ENCODE results near the gene CFAP221.
A peak's percentile ranks its signal among the peaks of the same experiment; 100 is the strongest.

The CFAP221 gene

DNA sequence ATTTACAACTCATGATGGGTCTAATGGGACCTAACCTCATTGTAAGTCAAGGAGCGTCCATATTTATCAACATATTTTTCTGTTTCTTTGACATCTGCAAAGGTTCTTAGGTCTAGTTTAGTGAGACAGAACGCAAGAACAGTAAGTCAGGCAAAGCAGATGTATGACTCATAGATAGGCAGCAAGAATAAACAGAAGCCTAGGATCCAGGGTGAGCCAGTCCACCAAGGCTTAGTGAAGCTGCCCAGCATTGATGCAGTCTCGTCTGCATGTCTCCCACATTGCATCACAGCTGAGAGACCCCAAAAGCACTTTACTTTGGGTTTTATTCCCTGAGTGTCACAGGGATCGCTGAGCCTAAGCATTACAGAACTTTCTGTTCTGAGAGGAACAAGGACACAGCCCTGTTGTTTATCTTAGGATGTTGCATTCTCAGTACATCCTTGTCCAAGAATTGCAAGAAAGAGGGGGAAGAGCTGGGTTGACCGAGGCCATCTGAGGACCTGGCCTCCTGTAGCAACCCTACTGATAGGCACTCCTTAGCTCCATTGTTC is 105.2 kb downstream of the CFAP221 start:
- DNase-seq (ENCODE audit: low spot score): no peak
- TF ChIP-seq, protein P1, sequence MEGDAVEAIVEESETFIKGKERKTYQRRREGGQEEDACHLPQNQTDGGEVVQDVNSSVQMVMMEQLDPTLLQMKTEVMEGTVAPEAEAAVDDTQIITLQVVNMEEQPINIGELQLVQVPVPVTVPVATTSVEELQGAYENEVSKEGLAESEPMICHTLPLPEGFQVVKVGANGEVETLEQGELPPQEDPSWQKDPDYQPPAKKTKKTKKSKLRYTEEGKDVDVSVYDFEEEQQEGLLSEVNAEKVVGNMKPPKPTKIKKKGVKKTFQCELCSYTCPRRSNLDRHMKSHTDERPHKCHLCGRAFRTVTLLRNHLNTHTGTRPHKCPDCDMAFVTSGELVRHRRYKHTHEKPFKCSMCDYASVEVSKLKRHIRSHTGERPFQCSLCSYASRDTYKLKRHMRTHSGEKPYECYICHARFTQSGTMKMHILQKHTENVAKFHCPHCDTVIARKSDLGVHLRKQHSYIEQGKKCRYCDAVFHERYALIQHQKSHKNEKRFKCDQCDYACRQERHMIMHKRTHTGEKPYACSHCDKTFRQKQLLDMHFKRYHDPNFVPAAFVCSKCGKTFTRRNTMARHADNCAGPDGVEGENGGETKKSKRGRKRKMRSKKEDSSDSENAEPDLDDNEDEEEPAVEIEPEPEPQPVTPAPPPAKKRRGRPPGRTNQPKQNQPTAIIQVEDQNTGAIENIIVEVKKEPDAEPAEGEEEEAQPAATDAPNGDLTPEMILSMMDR (IDR thresholded peaks at IDR 0.05; ENCODE audit: extremely low read depth, insufficient read depth, missing control alignments): no peak
- in situ Hi-C loops (cut with MboI; ENCODE audit: low pct_unique_long_range_greater_than_20kb, low sequenced_read_pairs, unreplicated experiment): no loop called here

DNA sequence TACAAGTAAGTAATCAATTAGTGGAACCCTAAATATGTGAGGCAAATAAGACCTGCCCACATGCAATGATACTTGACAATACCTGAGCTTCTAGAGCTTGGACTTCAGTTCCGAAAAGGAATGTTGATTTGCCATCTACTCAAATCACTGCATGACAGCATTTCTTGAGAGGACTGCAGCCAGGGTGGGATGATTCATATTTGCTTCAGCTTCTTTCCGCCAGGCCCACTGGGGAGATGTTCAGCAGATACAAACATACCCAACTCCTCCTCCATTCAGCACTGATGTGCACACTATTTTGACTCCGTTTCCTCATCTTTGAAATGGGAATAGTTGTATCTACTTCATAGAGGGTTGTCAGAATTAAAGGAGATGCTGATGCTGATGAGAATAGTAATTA is 106.0 kb downstream of the CFAP221 start:
- in situ Hi-C loops (cut with MboI; ENCODE audit: low pct_unique_long_range_greater_than_20kb, low sequenced_read_pairs, unreplicated experiment): loop anchor here (25.0 kb wide), 1 partner anchor 238 kb away; no protein-coding TSS in a partner anchor
- no peak for DNase-seq (ENCODE audit: low spot score)
- TF ChIP-seq, protein P1 (IDR thresholded peaks at IDR 0.05; ENCODE audit: extremely low read depth, insufficient read depth, missing control alignments): no peak

DNA sequence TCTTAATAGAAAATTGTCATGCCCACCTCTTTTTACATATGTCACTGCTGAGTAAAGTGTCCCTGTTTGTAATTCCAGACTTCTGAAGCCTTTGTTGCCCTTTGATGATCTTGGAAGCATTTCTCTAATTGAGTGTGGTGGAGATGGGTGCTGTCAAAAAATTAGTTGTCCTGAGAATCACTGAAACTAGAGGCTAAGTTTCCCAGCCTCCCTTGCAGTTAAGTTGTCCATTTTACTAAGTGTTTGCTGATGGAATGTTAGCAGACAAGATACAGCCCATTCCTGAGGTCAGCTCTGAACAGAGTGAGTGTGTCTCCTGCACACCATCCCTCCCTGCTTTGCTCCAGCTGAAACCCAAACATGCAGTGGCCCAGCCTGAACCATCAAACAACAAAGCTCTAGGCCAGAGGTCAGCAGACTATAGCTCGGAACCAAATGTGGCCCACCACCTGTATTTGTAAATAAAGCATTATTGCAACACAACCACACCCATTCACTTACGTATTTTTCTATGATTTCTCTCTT is 106.7 kb downstream of the CFAP221 start:
- no peak for DNase-seq (ENCODE audit: low spot score)
- in situ Hi-C loops (cut with MboI; ENCODE audit: low pct_unique_long_range_greater_than_20kb, low sequenced_read_pairs, unreplicated experiment): loop anchor here (25.0 kb wide), 1 partner anchor 239 kb away; no protein-coding TSS in a partner anchor

DNA sequence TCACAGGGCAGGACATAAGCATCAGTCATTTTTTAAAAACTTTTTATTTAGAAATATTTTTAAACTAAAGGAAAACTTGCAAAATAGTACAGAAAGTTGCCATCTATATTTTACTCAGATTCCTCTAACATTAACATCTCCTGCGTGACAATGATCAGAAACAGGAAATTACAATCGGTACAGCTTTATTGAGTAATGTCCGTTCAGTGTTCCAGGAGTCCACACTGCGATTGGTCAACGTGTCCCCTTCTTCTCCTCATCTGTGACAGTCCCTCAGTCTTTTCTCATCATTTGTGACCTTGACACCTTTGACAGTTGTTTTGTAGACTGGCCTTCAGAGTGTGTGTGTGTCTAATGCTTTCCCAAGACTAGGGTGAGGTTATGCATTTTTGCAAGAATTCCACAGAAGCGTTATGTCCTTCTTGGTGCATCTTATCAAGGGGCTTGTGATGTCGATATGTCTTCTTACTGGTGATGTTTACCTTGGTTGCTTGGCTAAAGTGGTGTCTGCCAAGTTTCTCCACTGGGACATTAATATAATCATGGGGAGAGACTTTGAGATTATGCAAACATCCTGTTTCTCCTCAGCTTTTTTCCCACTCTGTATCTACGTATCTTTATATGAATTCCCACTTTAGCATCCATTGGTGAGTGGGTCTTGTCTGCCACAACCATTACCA is 113.4 kb downstream of the CFAP221 start:
- TF ChIP-seq, protein P1 (IDR thresholded peaks at IDR 0.05; ENCODE audit: extremely low read depth, insufficient read depth, missing control alignments): no peak
- in situ Hi-C loops (cut with MboI; ENCODE audit: low pct_unique_long_range_greater_than_20kb, low sequenced_read_pairs, unreplicated experiment): loop anchor here (25.0 kb wide), 1 partner anchor 245 kb away; no protein-coding TSS in a partner anchor
- DNase-seq (ENCODE audit: low spot score): no peak

More for the DNA sequence above, 106.7 kb downstream of the CFAP221 start:
- TF ChIP-seq, protein P1 (IDR thresholded peaks at IDR 0.05; ENCODE audit: extremely low read depth, insufficient read depth, missing control alignments): no peak

DNA sequence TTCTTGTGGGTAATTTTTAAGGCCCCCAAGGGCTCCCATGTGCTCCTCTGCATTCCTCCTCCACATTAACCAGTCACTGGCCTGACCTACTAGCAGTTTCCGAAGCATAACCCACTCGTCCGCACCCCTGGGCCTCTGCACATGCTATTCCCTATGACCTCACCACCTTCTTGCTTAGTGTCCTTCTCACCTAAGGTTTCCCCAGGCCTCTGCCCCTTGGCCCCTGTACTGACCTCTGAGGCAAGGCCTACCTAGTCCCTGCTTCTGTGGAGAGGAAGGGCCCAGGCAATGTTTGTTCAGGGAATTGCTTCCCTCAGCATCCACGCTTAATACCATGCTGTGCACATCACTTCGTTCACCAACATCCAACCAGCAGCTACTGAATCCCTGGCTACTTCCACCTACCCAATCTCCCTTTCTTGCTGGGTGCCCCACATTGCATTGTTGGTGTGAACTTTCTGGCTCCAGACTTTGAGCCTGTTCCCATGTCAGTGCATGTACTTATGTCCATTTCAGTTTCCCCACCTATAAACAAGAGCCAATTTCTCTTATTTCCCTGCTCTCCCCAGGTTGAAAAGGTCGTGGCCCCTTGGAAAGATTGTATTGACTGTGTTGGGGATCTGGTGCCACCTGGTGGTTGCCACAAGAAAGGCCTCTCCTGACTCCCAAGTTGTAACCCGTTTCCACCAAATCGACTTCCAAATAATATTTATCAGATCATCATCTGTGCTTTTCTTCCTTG is 115.5 kb downstream of the CFAP221 start:
- in situ Hi-C loops (cut with MboI; ENCODE audit: low pct_unique_long_range_greater_than_20kb, low sequenced_read_pairs, unreplicated experiment): loop anchor here (25.0 kb wide), 1 partner anchor 247 kb away; no protein-coding TSS in a partner anchor
- TF ChIP-seq, protein P1 (IDR thresholded peaks at IDR 0.05; ENCODE audit: extremely low read depth, insufficient read depth, missing control alignments): peak; percentile 85
- no peak for DNase-seq (ENCODE audit: low spot score)

DNA sequence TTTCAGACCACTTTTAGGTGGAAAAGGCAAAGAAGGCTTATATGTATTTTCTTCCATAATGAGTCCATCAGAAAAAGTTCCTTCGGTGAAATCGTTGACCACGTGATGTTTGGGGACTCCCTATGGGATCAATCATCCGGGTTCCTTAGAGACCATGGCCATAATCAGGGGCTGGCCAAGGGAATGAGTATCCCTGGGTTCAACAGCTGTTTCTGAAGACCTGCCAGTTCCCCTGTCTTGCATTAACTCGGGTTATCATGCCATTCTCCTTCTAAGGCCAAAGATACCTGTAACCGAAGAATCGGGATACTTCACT is 116.1 kb downstream of the CFAP221 start:
- in situ Hi-C loops (cut with MboI; ENCODE audit: low pct_unique_long_range_greater_than_20kb, low sequenced_read_pairs, unreplicated experiment): loop anchor here (25.0 kb wide), 1 partner anchor 248 kb away; no protein-coding TSS in a partner anchor
- DNase-seq (ENCODE audit: low spot score): no peak

More for the DNA sequence above, 116.1 kb downstream of the CFAP221 start:
- TF ChIP-seq, protein P1 (IDR thresholded peaks at IDR 0.05; ENCODE audit: extremely low read depth, insufficient read depth, missing control alignments): no peak

Data from GM13977 (cell line).